Type B pancreatic cell (in vitro differentiated cells): ENCODE results near the gene KIF14. TPM values are rescaled to one million over a fixed set of nuclear protein-coding genes. Genes with fewer than 3 reads are reported as not detected.

Experiments used
- DNase-seq: peaks from one replicate; pipeline ENCODE4 v3.0.0; 2021; ENCODE audit warnings: mixed read lengths; ENCODE audit not compliant: unreplicated experiment; ENCODE audit errors: extremely low spot score
- H3K27ac Mint-ChIP-seq: 2 replicates; pipeline ENCODE4 v1.8.0; 2021; ENCODE audit warnings: mild to moderate bottlenecking, mixed read lengths
- H3K27me3 Mint-ChIP-seq: 2 replicates; pipeline ENCODE4 v1.8.0; 2021; ENCODE audit warnings: mixed read lengths
- H3K36me3 Mint-ChIP-seq: 2 replicates; pipeline ENCODE4 v1.8.0; 2021; ENCODE audit warnings: mixed read lengths
- H3K4me1 Mint-ChIP-seq: one replicate; pipeline ENCODE4 v1.8.0; 2021; ENCODE audit warnings: mixed read lengths; ENCODE audit not compliant: unreplicated experiment
- H3K4me3 Mint-ChIP-seq: 2 replicates; pipeline ENCODE4 v1.8.0; 2021; ENCODE audit warnings: mild to moderate bottlenecking, mixed read lengths
- H3K9me3 Mint-ChIP-seq: 2 replicates; pipeline ENCODE4 v1.8.0; 2021; ENCODE audit warnings: mixed read lengths
- total RNA-seq: library from RNA; stranded (reverse); gene quantifications from 2 replicates; pipeline ENCODE4 v1.2.1, GENCODE V29; 2021; ENCODE audit warnings: low replicate concordance
- TF ChIP-seq, protein P1 (sequence below): fragments of 200-600 bp; sonication (generic); conservative IDR thresholded peaks from 2 replicates; pipeline ENCODE4 v1.5.0; 2021; ENCODE audit warnings: antibody characterized with exemption, mild to moderate bottlenecking

The KIF14 gene
- total RNA-seq, 1 donor from 2014 or later, result 12.8 TPM

DNA sequence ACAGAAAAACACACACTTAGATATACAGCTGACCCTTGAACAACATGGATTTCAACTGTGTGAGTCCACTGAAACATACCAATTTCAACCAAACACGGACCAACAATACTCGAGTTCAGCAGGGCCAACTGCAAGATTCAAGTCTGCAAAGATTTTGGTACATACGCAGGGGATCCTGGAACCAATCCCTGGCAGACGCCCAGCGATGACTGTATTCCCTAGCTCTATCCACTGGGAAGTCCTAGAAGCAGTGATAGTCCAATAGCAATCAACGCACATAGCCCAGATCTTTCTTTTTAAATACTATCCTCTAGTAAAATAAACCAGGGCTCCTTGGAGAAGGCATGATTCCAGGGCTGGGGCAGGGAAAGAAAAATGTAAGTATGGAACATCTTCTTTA is 40.2 kb upstream of the KIF14 start:
- Mint-ChIP-seq H3K4me1 (no peaks in the 10 kb centered on the region), H3K27ac (no peak overlapping the region), H3K9me3 (no peaks in the 10 kb centered on the region), H3K4me3 (no peak overlapping the region), H3K36me3 (peaks cover 52% of the 10 kb centered on the region), H3K27me3 (no peaks in the 10 kb centered on the region)
- TF ChIP-seq, protein P1, sequence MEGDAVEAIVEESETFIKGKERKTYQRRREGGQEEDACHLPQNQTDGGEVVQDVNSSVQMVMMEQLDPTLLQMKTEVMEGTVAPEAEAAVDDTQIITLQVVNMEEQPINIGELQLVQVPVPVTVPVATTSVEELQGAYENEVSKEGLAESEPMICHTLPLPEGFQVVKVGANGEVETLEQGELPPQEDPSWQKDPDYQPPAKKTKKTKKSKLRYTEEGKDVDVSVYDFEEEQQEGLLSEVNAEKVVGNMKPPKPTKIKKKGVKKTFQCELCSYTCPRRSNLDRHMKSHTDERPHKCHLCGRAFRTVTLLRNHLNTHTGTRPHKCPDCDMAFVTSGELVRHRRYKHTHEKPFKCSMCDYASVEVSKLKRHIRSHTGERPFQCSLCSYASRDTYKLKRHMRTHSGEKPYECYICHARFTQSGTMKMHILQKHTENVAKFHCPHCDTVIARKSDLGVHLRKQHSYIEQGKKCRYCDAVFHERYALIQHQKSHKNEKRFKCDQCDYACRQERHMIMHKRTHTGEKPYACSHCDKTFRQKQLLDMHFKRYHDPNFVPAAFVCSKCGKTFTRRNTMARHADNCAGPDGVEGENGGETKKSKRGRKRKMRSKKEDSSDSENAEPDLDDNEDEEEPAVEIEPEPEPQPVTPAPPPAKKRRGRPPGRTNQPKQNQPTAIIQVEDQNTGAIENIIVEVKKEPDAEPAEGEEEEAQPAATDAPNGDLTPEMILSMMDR, result no peak
- DNase-seq, result no peak

DNA sequence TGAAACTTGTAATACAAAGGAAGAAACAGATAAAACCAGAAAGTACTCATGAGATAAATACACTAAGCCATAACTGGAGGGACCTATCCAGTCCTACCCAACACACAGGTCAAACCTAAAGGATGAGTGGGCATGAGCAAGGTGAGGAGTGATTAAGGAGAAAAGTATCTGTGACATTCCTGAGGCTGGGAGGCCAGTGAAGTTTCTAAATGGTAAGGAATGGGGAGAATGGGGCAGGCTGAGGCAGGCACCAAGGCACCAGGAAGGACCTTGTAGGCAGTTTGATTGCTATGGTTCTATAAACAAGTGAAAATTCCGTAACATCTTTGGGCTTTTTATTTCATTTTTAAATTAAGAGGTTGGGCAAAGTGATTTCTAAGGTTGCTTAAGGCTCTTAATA is 38.7 kb upstream of the KIF14 start:
- no peak for DNase-seq
- H3K4me1 Mint-ChIP-seq, result no peaks in the 10 kb centered on the region
- TF ChIP-seq, protein P1, result no peak
- H3K27me3 Mint-ChIP-seq, result no peaks in the 10 kb centered on the region
- no peak overlapping the region for H3K4me3 Mint-ChIP-seq
- H3K36me3 Mint-ChIP-seq, result peaks cover 53% of the 10 kb centered on the region
- no peak overlapping the region for H3K27ac Mint-ChIP-seq
- no peaks in the 10 kb centered on the region for H3K9me3 Mint-ChIP-seq

DNA sequence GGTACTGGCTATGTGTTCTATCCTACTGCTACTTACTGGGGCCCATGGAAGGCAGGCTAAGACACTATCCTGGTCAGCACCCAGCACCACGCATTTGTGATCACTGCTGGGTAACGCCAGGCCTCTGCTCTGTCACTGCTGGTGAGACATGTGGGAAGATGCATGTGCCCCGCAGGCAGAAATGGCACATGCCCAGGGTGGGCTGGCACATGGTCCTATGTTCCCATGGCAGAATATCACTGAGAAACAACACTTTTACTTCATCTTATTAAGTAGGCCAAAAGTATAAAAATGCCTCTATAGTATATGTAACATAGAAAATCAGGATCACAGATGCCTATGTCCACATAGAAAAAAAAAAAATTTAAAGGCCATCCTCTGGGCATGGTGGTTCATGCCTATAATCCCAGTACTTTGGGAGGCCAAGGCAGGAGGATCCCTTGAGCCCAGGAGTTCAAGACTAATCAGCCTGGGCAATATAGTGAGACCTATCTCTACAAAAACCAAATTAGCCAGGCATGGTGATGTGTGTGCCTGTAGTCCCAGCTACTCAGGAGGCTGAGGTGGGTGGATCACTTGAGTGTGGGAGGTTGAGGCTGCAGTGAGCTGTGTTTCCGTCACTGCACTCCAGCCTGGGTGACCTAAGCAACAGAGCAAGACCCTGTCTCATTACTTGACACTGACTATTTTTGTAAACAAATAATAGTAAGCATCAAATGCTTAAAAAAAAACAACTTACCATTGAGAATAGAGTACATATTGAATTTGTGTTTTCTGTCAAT is 37.7 kb upstream of the KIF14 start:
- Mint-ChIP-seq H3K27ac (no peak overlapping the region), H3K27me3 (no peaks in the 10 kb centered on the region), H3K4me1 (peaks cover 6% of the 10 kb centered on the region), H3K36me3 (peaks cover 55% of the 10 kb centered on the region), H3K4me3 (no peak overlapping the region), H3K9me3 (no peaks in the 10 kb centered on the region)
- DNase-seq, result no peak
- TF ChIP-seq, protein P1, result no peak

DNA sequence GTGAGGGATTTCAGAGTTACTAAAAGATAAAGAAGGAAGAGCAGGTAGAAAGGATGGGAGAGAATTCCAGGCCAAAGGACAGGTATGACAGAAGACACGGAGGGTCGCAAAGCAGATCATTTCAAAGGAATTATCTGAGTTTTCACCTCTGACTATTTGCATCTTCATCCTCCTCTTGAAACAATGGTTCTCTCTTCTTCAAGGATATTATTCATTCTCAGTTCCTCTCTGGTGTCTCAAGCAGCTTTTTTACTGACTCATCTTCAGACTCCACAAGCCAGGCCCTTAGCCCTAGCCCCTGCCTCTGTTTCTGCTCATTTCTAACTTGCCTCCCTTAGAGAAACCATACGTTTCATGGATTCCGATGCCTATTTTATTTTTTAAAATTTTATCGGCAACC is 34.1 kb upstream of the KIF14 start:
- peaks cover 11% of the 10 kb centered on the region for H3K4me1 Mint-ChIP-seq
- DNase-seq, result no peak
- TF ChIP-seq, protein P1, result no peak
- H3K36me3 Mint-ChIP-seq, result peaks cover 39% of the 10 kb centered on the region
- H3K27me3 Mint-ChIP-seq, result no peaks in the 10 kb centered on the region
- no peak overlapping the region for H3K27ac Mint-ChIP-seq
- H3K4me3 Mint-ChIP-seq, result no peak overlapping the region
- no peaks in the 10 kb centered on the region for H3K9me3 Mint-ChIP-seq

DNA sequence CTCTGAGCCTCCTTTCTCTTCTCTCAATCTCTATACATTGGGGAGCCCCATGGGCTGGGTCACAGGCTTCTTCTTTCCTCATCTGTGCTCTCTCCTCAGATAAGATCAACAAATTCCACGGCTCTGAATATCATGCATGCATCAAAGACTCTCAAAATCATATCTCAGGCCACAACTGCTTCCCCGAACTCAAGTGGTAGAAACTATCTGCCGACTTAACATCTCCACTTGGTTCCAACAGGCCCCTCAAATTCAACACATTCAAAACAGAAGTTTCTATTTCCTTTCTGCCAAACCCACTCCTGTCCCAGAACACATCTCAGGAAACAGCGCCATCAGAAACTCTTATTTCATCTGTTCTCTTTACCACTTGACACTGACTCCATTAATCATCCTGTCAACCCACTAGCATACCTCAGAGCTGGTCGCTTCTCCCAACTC is 32.5 kb upstream of the KIF14 start:
- H3K9me3 Mint-ChIP-seq, result no peaks in the 10 kb centered on the region
- no peak overlapping the region for H3K4me3 Mint-ChIP-seq

More for the DNA sequence above, 32.5 kb upstream of the KIF14 start:
- TF ChIP-seq, protein P1, result no peak
- H3K27me3 Mint-ChIP-seq, result no peaks in the 10 kb centered on the region
- peaks cover 11% of the 10 kb centered on the region for H3K4me1 Mint-ChIP-seq
- H3K36me3 Mint-ChIP-seq, result peaks cover 42% of the 10 kb centered on the region
- H3K27ac Mint-ChIP-seq, result peak overlapping the region; percentile 43
- DNase-seq, result no peak
